ENCODE data around the gene ZFAND3. TPM values are rescaled to one million over a fixed set of nuclear protein-coding genes. Genes with fewer than 3 reads are reported as not detected.

ZFAND3 gene
- total RNA-seq, 2 experiments from 2014 or later = 8.3 to 33.8 TPM

DNA sequence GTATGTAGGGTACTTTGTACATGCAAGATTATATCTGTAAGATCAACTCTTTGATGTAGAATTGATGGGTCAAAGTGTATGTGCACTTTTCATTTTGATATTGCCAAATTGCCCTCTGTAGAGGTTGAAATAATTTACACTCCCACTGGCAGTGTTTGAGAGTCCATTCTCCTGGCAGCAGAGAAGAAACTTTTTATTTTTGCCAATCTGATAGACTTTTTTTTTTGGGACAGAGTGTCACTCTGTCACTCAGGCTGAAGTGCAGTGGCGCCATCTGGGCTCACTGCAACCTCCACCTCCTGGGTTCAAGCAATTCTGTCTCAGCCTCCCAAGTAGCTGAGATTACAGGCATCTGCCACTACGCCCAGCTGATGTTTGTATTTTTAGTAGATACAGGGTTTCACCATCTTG, 199.2 kb downstream of the ZFAND3 start:
- Histone ChIP-seq H4K20me1 (ENCODE audit: insufficient read depth, low read length) (peaks cover 22% of the 10 kb centered on the region), H3K4me2 (ENCODE audit: low read length) (no peak overlapping the region), H3K4me3 (ENCODE audit: low read depth, low read length, poor library complexity, severe bottlenecking) (no peak overlapping the region), H3K9me2 (ENCODE audit: insufficient read depth, low read length) (no peaks in the 10 kb centered on the region), H3K27ac (ENCODE audit: low read depth, low read length, poor library complexity, severe bottlenecking) (no peak overlapping the region), H3K9me3 (ENCODE audit: low read length) (no peaks in the 10 kb centered on the region), H3K36me3 (ENCODE audit: insufficient read depth, low read length) (no peaks in the 10 kb centered on the region), H3K4me1 (ENCODE audit: insufficient read depth, low read length, poor library complexity, severe bottlenecking) (no peaks in the 10 kb centered on the region), H2AFZ (ENCODE audit: low read length) (no peak overlapping the region), H3K79me2 (ENCODE audit: insufficient read depth, low read depth, low read length) (no peaks in the 10 kb centered on the region)
- DNase-seq (ENCODE audit: low spot score) = no peak
- intact Hi-C loops (cut with micrococcal nuclease; ENCODE audit: unreplicated experiment) = loop anchor here (5.0 kb wide), 1 partner anchor 474 kb away; no protein-coding TSS in a partner anchor
- ChIA-PET POLR2A (interaction anchor here (0.6 kb wide), 1 partner anchor 96 kb away, joined by 3 read pairs; no protein-coding TSS in a partner anchor), CTCF (ENCODE audit: unreplicated experiment) (no interaction called here)
- TF ChIP-seq EZH2phosphoT487 (IDR thresholded peaks at IDR 0.05; ENCODE audit: borderline replicate concordance, low read depth, low read length) = no peak
- TF ChIP-seq, protein P1, sequence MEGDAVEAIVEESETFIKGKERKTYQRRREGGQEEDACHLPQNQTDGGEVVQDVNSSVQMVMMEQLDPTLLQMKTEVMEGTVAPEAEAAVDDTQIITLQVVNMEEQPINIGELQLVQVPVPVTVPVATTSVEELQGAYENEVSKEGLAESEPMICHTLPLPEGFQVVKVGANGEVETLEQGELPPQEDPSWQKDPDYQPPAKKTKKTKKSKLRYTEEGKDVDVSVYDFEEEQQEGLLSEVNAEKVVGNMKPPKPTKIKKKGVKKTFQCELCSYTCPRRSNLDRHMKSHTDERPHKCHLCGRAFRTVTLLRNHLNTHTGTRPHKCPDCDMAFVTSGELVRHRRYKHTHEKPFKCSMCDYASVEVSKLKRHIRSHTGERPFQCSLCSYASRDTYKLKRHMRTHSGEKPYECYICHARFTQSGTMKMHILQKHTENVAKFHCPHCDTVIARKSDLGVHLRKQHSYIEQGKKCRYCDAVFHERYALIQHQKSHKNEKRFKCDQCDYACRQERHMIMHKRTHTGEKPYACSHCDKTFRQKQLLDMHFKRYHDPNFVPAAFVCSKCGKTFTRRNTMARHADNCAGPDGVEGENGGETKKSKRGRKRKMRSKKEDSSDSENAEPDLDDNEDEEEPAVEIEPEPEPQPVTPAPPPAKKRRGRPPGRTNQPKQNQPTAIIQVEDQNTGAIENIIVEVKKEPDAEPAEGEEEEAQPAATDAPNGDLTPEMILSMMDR (conservative IDR thresholded peaks at IDR 0.05; ENCODE audit: low read length) = no peak
- no TSS peak for BruUV-seq (replicated peaks)

DNA sequence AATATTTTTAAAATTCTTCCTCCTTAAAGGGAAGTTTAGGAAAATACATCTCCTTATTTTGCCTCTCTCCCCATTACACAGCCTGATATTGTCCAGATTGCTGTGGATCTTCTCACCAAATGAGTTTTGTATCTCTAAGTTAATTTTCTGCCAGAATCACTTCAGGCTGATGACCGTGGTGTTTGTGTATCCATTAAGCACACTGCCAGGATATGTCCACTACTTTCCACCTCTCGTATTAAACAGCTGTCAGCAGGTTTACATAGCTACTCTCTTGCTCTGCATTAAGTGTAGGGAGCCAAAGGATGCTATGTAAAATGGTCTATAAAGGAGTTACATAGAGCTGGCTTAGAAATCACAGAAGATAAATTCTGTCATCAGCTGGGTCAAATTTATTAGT, 201.1 kb downstream of the ZFAND3 start:
- TF ChIP-seq EZH2phosphoT487 (IDR thresholded peaks at IDR 0.05; ENCODE audit: borderline replicate concordance, low read depth, low read length) = no peak
- TF ChIP-seq, protein P1 (conservative IDR thresholded peaks at IDR 0.05; ENCODE audit: low read length) = no peak
- Histone ChIP-seq H3K27ac (ENCODE audit: low read depth, low read length, poor library complexity, severe bottlenecking) (no peak overlapping the region), H4K20me1 (ENCODE audit: insufficient read depth, low read length) (peaks cover 21% of the 10 kb centered on the region), H3K36me3 (ENCODE audit: insufficient read depth, low read length) (no peaks in the 10 kb centered on the region), H3K4me1 (ENCODE audit: insufficient read depth, low read length, poor library complexity, severe bottlenecking) (no peaks in the 10 kb centered on the region), H3K4me2 (ENCODE audit: low read length) (no peak overlapping the region), H3K4me3 (ENCODE audit: low read depth, low read length, poor library complexity, severe bottlenecking) (no peak overlapping the region), H3K9me2 (ENCODE audit: insufficient read depth, low read length) (no peaks in the 10 kb centered on the region), H2AFZ (ENCODE audit: low read length) (no peak overlapping the region), H3K9me3 (ENCODE audit: low read length) (no peaks in the 10 kb centered on the region), H3K79me2 (ENCODE audit: insufficient read depth, low read depth, low read length) (no peaks in the 10 kb centered on the region)
- intact Hi-C loops (cut with micrococcal nuclease; ENCODE audit: unreplicated experiment) = no loop called here
- ChIA-PET CTCF (ENCODE audit: unreplicated experiment) (no interaction called here), POLR2A (interaction anchor here (0.8 to 1.2 kb wide), 3 partner anchors 13 to 549 kb away, joined by 3 to 4 read pairs (median 4); no protein-coding TSS in a partner anchor)
- DNase-seq (ENCODE audit: low spot score) = no peak
- BruUV-seq (replicated peaks) = no TSS peak

DNA sequence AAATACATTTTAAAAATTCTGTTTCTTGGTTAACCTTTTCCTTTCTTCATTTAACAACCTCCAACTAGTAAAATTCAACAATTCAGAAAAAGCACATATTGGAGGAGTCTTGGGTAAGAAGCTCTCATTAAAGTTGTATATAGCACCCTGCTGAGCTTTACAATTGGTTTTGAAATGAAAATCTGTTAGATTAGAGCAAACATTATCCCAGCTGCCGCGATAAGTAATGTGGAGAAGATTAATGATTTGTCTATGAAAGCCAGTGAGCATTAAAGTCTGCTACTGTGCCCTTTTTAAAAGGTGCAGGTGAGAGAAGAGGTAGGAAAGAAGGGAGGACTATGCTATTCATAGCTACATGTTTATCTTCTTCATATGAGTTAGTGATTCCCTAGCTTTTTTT, 201.5 kb downstream of the ZFAND3 start:
- no peaks in the 10 kb centered on the region for H3K4me1 ChIP-seq (ENCODE audit: insufficient read depth, low read length, poor library complexity, severe bottlenecking)
- no peak overlapping the region for H3K4me3 ChIP-seq (ENCODE audit: low read depth, low read length, poor library complexity, severe bottlenecking)
- no peaks in the 10 kb centered on the region for H3K36me3 ChIP-seq (ENCODE audit: insufficient read depth, low read length)
- intact Hi-C loops (cut with micrococcal nuclease; ENCODE audit: unreplicated experiment) = no loop called here
- ChIA-PET POLR2A (interaction anchor here (0.8 to 1.2 kb wide), 2 partner anchors 12 to 15 kb away, joined by 4 read pairs; no protein-coding TSS in a partner anchor), CTCF (ENCODE audit: unreplicated experiment) (no interaction called here)
- no peaks in the 10 kb centered on the region for H3K9me3 ChIP-seq (ENCODE audit: low read length)
- H3K9me2 ChIP-seq (ENCODE audit: insufficient read depth, low read length) = no peaks in the 10 kb centered on the region
- H3K27ac ChIP-seq (ENCODE audit: low read depth, low read length, poor library complexity, severe bottlenecking) = no peak overlapping the region
- H4K20me1 ChIP-seq (ENCODE audit: insufficient read depth, low read length) = peaks cover 19% of the 10 kb centered on the region
- no peak for DNase-seq (ENCODE audit: low spot score)
- H2AFZ ChIP-seq (ENCODE audit: low read length) = no peak overlapping the region
- no peaks in the 10 kb centered on the region for H3K79me2 ChIP-seq (ENCODE audit: insufficient read depth, low read depth, low read length)
- H3K4me2 ChIP-seq (ENCODE audit: low read length) = no peak overlapping the region
- BruUV-seq (replicated peaks) = no TSS peak
- TF ChIP-seq, protein P1 (conservative IDR thresholded peaks at IDR 0.05; ENCODE audit: low read length) = no peak
- no peak for TF ChIP-seq EZH2phosphoT487 (IDR thresholded peaks at IDR 0.05; ENCODE audit: borderline replicate concordance, low read depth, low read length)

Data from OCI-LY7 (cell line).